A549 (cell line): ENCODE measurements around the gene ZSCAN30.

Experiments used
- EP300 ChIP-seq, 2 experiments: fragments of >200 bp; sonication (Bioruptor Twin); formaldehyde crosslinking; IDR thresholded peaks; 2 replicates in 1 of 2; 3 replicates in 1 of 2; pipeline ENCODE4 v1.6.1; 2016 to 2017
- KDM1A ChIP-seq: fragments of 200-600 bp; sonication (generic); IDR thresholded peaks from 2 replicates; pipeline ENCODE4 v1.6.1; 2016; ENCODE audit warnings: low read depth, mild to moderate bottlenecking
- TF ChIP-seq, protein P1 (sequence below): fragments of 200-600 bp; sonication (generic); IDR thresholded peaks from 2 replicates; pipeline ENCODE4 v1.6.1; 2016; ENCODE audit warnings: antibody characterized with exemption, mild to moderate bottlenecking, moderate library complexity

GRCh38 chr18:35326695-35327387 lies 36.8 kb upstream of the ZSCAN30 start:
- TF ChIP-seq, protein P1, sequence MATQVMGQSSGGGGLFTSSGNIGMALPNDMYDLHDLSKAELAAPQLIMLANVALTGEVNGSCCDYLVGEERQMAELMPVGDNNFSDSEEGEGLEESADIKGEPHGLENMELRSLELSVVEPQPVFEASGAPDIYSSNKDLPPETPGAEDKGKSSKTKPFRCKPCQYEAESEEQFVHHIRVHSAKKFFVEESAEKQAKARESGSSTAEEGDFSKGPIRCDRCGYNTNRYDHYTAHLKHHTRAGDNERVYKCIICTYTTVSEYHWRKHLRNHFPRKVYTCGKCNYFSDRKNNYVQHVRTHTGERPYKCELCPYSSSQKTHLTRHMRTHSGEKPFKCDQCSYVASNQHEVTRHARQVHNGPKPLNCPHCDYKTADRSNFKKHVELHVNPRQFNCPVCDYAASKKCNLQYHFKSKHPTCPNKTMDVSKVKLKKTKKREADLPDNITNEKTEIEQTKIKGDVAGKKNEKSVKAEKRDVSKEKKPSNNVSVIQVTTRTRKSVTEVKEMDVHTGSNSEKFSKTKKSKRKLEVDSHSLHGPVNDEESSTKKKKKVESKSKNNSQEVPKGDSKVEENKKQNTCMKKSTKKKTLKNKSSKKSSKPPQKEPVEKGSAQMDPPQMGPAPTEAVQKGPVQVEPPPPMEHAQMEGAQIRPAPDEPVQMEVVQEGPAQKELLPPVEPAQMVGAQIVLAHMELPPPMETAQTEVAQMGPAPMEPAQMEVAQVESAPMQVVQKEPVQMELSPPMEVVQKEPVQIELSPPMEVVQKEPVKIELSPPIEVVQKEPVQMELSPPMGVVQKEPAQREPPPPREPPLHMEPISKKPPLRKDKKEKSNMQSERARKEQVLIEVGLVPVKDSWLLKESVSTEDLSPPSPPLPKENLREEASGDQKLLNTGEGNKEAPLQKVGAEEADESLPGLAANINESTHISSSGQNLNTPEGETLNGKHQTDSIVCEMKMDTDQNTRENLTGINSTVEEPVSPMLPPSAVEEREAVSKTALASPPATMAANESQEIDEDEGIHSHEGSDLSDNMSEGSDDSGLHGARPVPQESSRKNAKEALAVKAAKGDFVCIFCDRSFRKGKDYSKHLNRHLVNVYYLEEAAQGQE, result no peak
- TF ChIP-seq KDM1A, result no peak
- TF ChIP-seq EP300 (IDR thresholded peaks at IDR 0.05), result no peak
